ENCODE results near the gene MYO1B. TPM values are rescaled to one million over a fixed set of nuclear protein-coding genes. Genes with fewer than 3 reads are reported as not detected.

The MYO1B gene
- total and polyA plus RNA-seq, 5 experiments from 2014 or later, result 0.20 to 0.96 (median 0.44) TPM

DNA sequence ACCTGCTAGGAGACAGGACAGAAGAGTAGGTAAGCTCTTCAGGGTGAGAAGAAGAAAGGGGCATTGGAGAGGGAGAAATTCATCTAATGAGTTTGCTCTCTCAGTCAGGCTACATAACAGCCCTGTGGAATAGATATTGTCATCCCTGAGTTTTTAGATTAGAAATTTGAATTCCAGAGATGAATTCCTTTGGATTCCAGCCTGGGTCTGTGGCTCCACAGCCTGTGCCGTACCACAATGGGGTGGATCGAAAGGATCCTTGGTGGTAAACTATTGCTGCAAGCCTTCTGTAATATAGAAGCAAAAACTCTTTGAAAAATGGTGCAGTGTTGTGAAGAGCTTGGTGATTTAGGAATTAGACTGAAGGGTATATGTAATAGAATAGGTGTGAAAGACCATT, 21.0 kb downstream of the MYO1B start:
- H3K27me3 Mint-ChIP-seq, result no peaks in the 10 kb centered on the region
- no peak overlapping the region for H3K27ac Mint-ChIP-seq
- POLR2A ChIA-PET, result no interaction called here
- DNase-seq (no peak), ATAC-seq (no peak)
- no peak overlapping the region for H3K4me3 Mint-ChIP-seq
- no peaks in the 10 kb centered on the region for H3K9me3 Mint-ChIP-seq
- H3K36me3 Mint-ChIP-seq, result peaks cover 0 to 2% (median 0%) of the 10 kb centered on the region in 3 donors
- peaks cover 0 to 4% (median 0%) of the 10 kb centered on the region in 4 donors for H3K4me1 Mint-ChIP-seq

DNA sequence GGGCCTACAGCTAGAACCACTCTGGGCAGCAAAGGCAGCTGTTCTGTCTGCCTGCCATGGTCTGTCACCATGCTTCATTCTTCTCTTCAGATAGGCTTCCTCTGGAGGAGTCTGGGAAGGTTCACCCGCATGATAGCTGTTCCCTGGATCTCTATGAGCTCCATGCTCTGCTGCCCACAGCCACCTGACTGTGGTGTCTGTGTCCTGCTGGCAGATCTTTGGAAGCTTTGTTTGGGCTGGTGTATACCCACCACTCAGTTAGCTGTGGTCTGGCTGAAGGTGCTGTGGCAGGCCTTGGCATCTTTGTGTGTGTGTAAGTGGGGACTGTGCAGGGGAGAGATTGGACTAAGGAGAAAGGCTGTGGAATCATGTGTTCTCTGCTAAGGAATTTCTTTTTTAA, 23.4 kb downstream of the MYO1B start:
- Mint-ChIP-seq H3K36me3 (peaks cover 0 to 2% (median 0%) of the 10 kb centered on the region in 3 donors), H3K27ac (no peak overlapping the region), H3K4me3 (no peak overlapping the region), H3K27me3 (peaks cover 0 to 2% (median 0%) of the 10 kb centered on the region in 5 donors), H3K9me3 (no peaks in the 10 kb centered on the region), H3K4me1 (peaks cover 0 to 18% (median 0%) of the 10 kb centered on the region in 4 donors)
- DNase-seq, result no peak
- ATAC-seq, result no peak
- POLR2A ChIA-PET, result no interaction called here

DNA sequence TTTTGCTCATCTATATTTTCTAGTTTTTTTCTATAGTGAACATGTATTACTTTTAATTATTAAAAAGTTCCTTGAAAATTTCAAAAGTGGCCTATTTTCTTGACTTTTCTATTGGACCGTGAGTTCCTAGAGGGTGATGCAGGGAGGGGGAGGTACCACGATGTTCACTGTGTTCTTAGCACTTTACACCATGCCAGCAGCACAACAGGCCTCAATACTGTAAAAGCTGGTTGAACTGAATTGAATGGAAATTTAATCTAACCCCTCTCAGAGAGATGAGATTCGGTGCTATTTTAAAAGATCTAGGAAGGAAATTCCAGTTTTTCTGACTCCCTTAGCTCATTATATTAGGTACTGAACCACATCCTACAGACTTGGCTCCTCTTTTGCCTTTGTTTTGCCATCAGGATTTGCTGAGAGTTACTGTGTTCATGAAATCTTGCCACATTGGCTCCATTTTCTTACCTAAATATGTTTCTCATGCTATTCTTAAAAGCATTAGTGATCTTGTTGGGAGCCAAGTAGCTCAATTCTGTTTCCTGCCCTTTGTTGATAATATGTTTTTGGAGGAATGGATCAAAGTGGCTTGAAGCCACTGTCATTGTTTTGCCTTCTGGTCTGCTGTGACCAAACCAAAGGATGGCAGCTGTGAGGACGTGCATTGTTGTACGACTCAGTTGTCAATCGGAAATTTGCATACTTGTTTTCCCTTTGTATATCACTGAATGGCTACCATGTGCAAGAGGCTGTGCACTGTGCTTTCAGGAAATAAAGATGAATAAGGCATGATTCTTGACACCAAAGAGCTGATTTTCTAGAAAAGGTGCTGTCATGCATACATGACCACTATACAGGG, 25.3 kb downstream of the MYO1B start:
- no peak for ATAC-seq
- Mint-ChIP-seq H3K36me3 (peaks cover 0 to 2% (median 0%) of the 10 kb centered on the region in 3 donors), H3K27me3 (peaks cover 0 to 2% (median 0%) of the 10 kb centered on the region in 5 donors), H3K4me1 (peaks cover 0 to 30% (median 0%) of the 10 kb centered on the region in 4 donors), H3K4me3 (no peak overlapping the region), H3K27ac (no peak overlapping the region), H3K9me3 (no peaks in the 10 kb centered on the region)
- POLR2A ChIA-PET, result interaction anchor here (0.6 kb wide), 1 partner anchor 214 kb away, joined by 3 read pairs; no protein-coding TSS in a partner anchor
- DNase-seq, result no peak

DNA sequence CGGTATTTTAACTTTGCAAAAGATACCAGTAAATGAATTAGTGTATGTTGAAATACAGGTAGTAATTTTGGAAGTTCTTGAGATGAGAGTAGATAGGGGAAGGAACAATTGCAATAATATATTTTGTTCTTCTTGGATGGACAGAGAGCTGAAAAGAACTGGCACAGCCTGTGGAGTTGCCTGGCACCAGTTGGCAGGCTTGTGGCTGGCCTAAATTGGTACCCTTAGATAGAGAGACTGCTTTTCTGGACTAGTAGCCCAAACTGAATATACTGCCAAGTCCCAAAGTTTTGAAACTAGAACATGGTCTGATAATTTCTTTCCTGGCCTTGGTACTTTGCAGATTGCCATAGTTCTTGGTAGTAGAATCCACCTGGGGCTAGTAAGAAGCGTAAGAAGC, 26.9 kb downstream of the MYO1B start:
- Mint-ChIP-seq H3K9me3 (no peaks in the 10 kb centered on the region), H3K4me3 (no peak overlapping the region), H3K36me3 (peaks cover 0 to 2% (median 0%) of the 10 kb centered on the region in 3 donors), H3K27ac (no peak overlapping the region), H3K27me3 (peaks cover 0 to 9% (median 3%) of the 10 kb centered on the region in 5 donors), H3K4me1 (peaks cover 0 to 38% (median 0%) of the 10 kb centered on the region in 4 donors)
- no peak for ATAC-seq
- no peak for DNase-seq
- POLR2A ChIA-PET, result no interaction called here

DNA sequence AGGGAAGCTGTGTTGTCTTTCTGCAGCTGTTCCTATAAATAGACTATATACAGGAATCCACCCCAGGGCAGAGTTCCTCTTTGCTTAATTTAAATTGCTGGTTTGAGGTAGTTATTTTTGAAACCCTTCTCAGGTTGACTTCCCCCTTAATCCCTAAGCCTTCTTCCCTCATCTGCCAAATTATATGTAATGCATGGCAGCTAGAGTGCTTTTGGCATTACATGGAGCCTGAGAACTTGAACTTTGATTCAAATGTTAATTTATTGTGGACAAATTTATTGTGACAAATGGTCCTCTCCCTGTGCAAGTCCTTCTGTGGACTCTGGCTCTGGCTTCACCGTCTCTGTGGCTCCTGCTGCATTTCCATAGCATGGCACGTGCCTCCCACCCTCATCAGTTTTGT, 29.2 kb downstream of the MYO1B start:
- peak overlapping the region in 1 of 10 donors; percentile 20 for H3K4me3 Mint-ChIP-seq
- H3K4me1 Mint-ChIP-seq, result peaks cover 0 to 38% (median 0%) of the 10 kb centered on the region in 4 donors
- H3K36me3 Mint-ChIP-seq, result peaks cover 0 to under 1% (median 0%) of the 10 kb centered on the region in 3 donors
- H3K9me3 Mint-ChIP-seq, result no peaks in the 10 kb centered on the region
- H3K27ac Mint-ChIP-seq, result peak overlapping the region in 1 of 10 donors; percentile 8
- ATAC-seq (no peak), DNase-seq (no peak)
- H3K27me3 Mint-ChIP-seq, result peaks cover 0 to 9% (median 3%) of the 10 kb centered on the region in 5 donors
- POLR2A ChIA-PET, result no interaction called here

DNA sequence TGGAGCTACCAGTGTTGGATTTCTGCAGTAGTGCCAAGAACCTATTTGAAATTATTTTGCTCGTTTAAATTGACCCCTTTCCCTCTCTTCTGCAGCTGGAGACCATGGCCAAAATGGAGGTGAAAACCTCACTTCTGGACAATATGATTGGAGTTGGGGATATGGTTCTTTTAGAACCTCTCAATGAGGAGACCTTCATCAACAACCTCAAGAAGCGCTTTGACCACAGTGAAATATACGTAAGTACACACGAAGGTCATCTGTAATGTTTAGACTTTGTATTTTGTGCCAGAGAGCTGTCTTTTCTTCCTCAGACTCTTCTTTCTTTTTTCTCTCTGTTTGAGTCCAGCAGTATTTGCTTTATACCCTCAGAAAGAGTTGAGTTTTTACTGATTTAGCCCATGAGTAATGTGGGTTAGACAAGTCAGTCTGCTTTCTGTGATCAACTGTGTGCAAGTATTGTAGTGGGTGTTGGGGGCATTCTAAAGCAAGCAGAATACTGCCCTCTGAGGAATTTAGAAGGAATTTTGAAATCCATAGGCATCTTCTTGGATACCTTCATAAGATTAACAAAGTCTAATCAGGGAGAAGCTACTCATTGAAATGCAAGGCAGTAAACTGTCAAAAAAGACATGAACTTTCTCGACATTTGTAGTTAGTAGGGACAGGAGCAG, 31.7 kb downstream of the MYO1B start:
- no peak overlapping the region for H3K4me3 Mint-ChIP-seq

DNA sequence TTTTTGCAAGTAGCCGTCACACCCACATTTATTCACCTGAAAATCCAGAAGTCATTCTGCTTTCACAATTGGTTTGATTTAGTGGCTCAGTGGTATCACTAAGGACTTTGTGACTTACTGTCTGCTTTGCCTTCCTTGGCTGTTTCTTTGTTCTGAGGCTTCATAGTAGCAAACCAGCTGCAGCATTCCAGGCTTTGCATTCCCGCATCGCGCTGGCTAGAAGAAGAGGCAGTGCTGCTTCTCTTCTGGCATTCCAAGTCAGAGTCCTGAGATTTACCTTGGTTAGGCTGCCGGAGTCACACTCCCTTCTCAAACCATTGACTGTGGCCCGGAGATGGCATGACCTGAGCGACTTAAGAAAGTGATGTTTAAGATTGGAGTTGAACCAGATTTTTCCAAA, 35.1 kb downstream of the MYO1B start:
- H3K27me3 Mint-ChIP-seq, result peaks cover 0 to 9% (median 3%) of the 10 kb centered on the region in 5 donors
- POLR2A ChIA-PET, result no interaction called here
- H3K4me3 Mint-ChIP-seq, result no peak overlapping the region
- ATAC-seq (no peak), DNase-seq (no peak)
- H3K4me1 Mint-ChIP-seq, result peaks cover 0 to 10% (median 0%) of the 10 kb centered on the region in 4 donors
- H3K27ac Mint-ChIP-seq, result peak overlapping the region in 1 of 10 donors; percentile 50
- H3K9me3 Mint-ChIP-seq, result no peaks in the 10 kb centered on the region
- H3K36me3 Mint-ChIP-seq, result no peaks in the 10 kb centered on the region

More for the DNA sequence above, 31.7 kb downstream of the MYO1B start:
- no peaks in the 10 kb centered on the region for H3K36me3 Mint-ChIP-seq
- no peak for ATAC-seq
- H3K9me3 Mint-ChIP-seq, result no peaks in the 10 kb centered on the region
- H3K4me1 Mint-ChIP-seq, result peaks cover 0 to 32% (median 0%) of the 10 kb centered on the region in 4 donors
- H3K27ac Mint-ChIP-seq, result no peak overlapping the region
- H3K27me3 Mint-ChIP-seq, result peaks cover 0 to 9% (median 3%) of the 10 kb centered on the region in 5 donors
- POLR2A ChIA-PET, result no interaction called here
- DNase-seq, result no peak

DNA sequence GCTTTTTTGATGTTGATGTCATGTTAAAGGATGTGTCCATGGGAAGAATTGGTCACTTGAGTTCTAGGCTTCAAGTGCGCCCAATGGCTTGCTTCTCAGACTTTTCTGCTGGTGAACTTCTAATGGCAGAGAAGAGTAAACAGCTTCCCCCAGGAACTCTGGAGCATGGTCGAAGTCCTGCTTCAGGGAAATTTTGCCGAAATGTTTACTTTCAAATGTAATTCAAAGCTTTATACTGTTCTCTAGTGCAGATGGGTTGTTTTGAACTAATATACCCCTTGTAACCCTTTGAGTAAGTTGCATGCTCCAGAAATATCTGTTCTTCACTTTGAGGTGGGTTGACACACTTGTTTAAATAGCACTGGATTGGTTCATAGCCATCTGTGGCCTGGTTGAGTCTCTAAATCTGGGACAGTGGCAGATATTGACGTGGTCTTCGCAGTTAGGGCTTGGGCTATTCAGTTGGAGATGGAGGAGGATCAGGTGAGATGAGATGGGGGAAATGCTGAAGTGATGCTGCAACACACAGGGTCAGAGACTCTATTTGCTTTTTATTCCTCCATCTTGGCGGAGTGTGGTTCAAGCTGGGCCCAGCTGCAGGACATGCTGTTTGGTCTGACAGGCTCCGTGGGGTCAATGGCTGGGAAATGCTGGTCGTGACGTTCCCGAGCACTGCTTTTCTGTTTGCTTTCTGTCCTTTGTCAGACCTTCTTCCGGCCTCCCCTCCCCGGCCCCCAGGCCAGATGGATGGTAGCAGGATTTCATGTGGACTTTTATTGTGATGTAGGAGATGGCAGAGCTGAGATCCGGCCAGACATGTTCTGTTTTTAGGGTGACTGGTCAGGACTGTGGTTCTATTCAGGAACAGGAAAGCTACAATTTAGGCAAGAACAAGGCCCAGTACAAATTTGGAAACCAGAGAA, 35.9 kb downstream of the MYO1B start:
- H3K4me3 Mint-ChIP-seq, result no peak overlapping the region
- peaks cover 0 to 4% (median 0%) of the 10 kb centered on the region in 4 donors for H3K4me1 Mint-ChIP-seq
- H3K27ac Mint-ChIP-seq, result no peak overlapping the region
- POLR2A ChIA-PET, result no interaction called here
- H3K9me3 Mint-ChIP-seq, result no peaks in the 10 kb centered on the region
- ATAC-seq (no peak), DNase-seq (no peak)
- H3K36me3 Mint-ChIP-seq, result no peaks in the 10 kb centered on the region
- peaks cover 0 to 6% (median 3%) of the 10 kb centered on the region in 5 donors for H3K27me3 Mint-ChIP-seq

DNA sequence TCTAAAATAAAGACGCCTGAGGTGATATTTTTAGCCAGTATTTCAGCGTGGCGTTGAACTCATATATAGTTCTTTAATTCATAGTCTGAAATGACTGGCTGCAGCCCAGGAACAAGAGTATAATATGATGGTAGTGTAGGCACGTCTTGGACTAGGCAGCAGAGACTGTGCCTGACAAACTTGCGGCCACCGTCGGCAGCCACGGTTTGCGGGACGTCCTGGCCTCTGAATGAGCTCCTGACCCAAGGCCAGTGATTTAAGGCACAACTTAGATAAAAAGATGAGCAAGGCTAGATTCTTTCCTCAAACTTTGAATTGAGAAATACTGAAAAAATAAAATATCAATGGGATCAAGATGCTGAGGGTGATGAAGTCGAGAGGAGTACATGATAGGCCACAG, 40.0 kb downstream of the MYO1B start:
- no peak overlapping the region for H3K4me3 Mint-ChIP-seq
- ATAC-seq, result no peak
- peaks cover 0 to 3% (median 0%) of the 10 kb centered on the region in 5 donors for H3K27me3 Mint-ChIP-seq
- POLR2A ChIA-PET, result no interaction called here
- no peaks in the 10 kb centered on the region for H3K36me3 Mint-ChIP-seq
- DNase-seq, result no peak
- H3K9me3 Mint-ChIP-seq, result no peaks in the 10 kb centered on the region
- no peak overlapping the region for H3K27ac Mint-ChIP-seq
- H3K4me1 Mint-ChIP-seq, result no peaks in the 10 kb centered on the region

DNA sequence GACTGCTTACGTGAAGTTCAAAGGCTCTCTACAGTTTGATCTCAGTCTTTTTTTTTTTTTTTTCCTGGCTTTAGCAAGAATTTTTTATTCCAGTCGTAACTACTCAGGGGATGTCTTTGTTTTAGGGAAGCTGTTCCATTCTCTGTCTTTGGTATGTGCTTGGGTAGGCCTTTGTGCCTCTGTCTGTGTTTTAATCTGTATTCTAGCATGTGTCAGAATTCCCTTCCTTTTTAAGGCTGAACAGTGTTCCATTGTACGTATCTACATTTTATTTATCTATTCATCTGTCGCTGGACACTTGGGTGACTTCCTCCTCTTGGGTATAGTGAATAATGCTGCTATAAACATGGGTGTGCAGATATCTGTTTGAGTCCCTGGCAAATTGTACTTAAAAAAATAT, 42.6 kb downstream of the MYO1B start:
- Mint-ChIP-seq H3K27ac (no peak overlapping the region), H3K27me3 (peaks cover 0 to 3% (median 0%) of the 10 kb centered on the region in 5 donors), H3K4me1 (no peaks in the 10 kb centered on the region), H3K36me3 (no peaks in the 10 kb centered on the region), H3K9me3 (no peaks in the 10 kb centered on the region), H3K4me3 (no peak overlapping the region)
- DNase-seq (no peak), ATAC-seq (no peak)
- POLR2A ChIA-PET, result no interaction called here

DNA sequence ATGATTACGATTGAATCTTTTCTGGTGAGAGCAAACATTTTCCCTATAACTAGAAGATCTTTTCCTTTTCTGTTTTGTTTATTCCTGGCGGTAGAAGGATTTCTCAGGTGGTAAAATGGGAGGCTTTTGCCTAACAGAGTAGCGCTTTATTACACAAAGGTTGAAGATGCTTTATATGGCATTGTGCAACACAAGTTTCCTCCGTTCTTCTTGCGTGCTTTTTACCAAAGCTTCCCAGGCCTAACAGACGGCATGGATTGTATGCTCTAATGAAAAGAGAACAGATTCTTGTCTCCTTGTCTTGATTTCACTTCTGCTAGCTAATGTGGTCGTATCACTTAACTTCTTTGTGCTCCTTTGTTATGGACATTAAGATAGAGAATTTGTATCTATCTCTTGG, 43.8 kb downstream of the MYO1B start:
- no peak overlapping the region for H3K27ac Mint-ChIP-seq
- H3K27me3 Mint-ChIP-seq, result peaks cover 0 to 3% (median 0%) of the 10 kb centered on the region in 5 donors
- H3K4me3 Mint-ChIP-seq, result no peak overlapping the region
- DNase-seq (no peak), ATAC-seq (no peak)
- POLR2A ChIA-PET, result no interaction called here
- H3K4me1 Mint-ChIP-seq, result no peaks in the 10 kb centered on the region
- no peaks in the 10 kb centered on the region for H3K9me3 Mint-ChIP-seq
- no peaks in the 10 kb centered on the region for H3K36me3 Mint-ChIP-seq

DNA sequence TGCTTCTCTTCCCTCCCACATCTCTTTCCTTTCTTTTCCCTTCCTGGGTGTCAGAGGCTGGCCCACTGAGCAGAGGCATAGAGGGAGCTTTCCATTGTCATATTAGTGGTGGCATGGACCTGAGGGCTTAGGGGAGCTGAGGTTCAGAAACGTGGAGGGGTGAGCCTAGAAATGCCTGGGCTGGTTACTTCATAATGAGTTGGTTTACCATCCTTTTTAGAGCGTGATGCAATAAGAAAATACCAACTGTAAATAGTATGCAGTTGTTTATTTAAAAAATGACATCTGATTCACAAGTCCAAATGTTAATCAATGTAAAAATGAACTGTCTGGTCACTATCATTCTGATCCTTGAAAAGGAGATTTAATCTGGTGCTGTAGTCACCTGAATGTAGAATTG, 46.3 kb downstream of the MYO1B start:
- H3K27ac Mint-ChIP-seq, result no peak overlapping the region
- no peak overlapping the region for H3K4me3 Mint-ChIP-seq
- no peaks in the 10 kb centered on the region for H3K4me1 Mint-ChIP-seq
- POLR2A ChIA-PET, result no interaction called here
- H3K9me3 Mint-ChIP-seq, result no peaks in the 10 kb centered on the region
- H3K27me3 Mint-ChIP-seq, result peaks cover 0 to 3% (median 0%) of the 10 kb centered on the region in 5 donors
- no peak for ATAC-seq
- DNase-seq, result no peak
- H3K36me3 Mint-ChIP-seq, result no peaks in the 10 kb centered on the region

Measured in naive thymus-derived CD8-positive, alpha-beta T cell (primary cell).